A673 (cell line): ENCODE results near the gene FCRL1. TPM values are rescaled to one million over a fixed set of nuclear protein-coding genes. Genes with fewer than 3 reads are reported as not detected.

Experiments
- BruUV-seq: library from RNA; stranded (reverse); fragments of 400-500 nt; replicated peaks from 2 replicates; lab custom pipeline; 2021; lab: Mats Ljungman, UMichigan
- CTCF ChIA-PET: fragments of 300-600 bp; sonication (Branson Sonifier 250); formaldehyde crosslinking; loops from one replicate; lab custom pipeline; 2022; ENCODE audit warnings: antibody characterized with exemption; lab: Charles Lee
- POLR2A ChIA-PET: fragments of 300-600 bp; sonication (Branson Sonifier 250); formaldehyde crosslinking; loops from one replicate; lab custom pipeline; 2022; ENCODE audit warnings: antibody characterized with exemption; ENCODE audit not compliant: low non-redundant PET; lab: Charles Lee
- DNase-seq: peaks from one replicate; pipeline ENCODE4 v3.0.0-alpha.2; 2015; ENCODE audit warnings: low spot score
- H3K27ac ChIP-seq: fragments of 200-600 bp; sonication (generic); 2 replicates; pipeline ENCODE4 v1.5.1; 2016; ENCODE audit warnings: mixed run types, low read depth, mild to moderate bottlenecking, mixed read lengths, antibody characterized with exemption, low read length; ENCODE audit not compliant: poor library complexity, severe bottlenecking
- H3K27me3 ChIP-seq: fragments of 200-600 bp; sonication (generic); replicated peaks from 2 replicates; pipeline ENCODE4 v1.6.1; 2017; ENCODE audit warnings: mixed run types, low read depth, mild to moderate bottlenecking, mixed read lengths, antibody characterized with exemption, low read length; ENCODE audit not compliant: insufficient read depth, poor library complexity
- H3K36me3 ChIP-seq: fragments of 200-600 bp; sonication (generic); 2 replicates; pipeline ENCODE4 v1.6.1; 2016; ENCODE audit warnings: mixed run types, mild to moderate bottlenecking, mixed read lengths, antibody characterized with exemption, low read length; ENCODE audit not compliant: insufficient read depth, poor library complexity, severe bottlenecking
- H3K4me1 ChIP-seq: fragments of 200-600 bp; sonication (generic); 2 replicates; pipeline ENCODE4 v1.6.1; 2017; ENCODE audit warnings: mixed run types, mild to moderate bottlenecking, mixed read lengths, antibody characterized with exemption, low read length; ENCODE audit not compliant: insufficient read depth, poor library complexity, severe bottlenecking
- H3K4me3 ChIP-seq: fragments of 200-600 bp; sonication (generic); 2 replicates; pipeline ENCODE4 v1.5.1; 2016; ENCODE audit warnings: low read depth, mixed run types, mild to moderate bottlenecking, mixed read lengths, low read length; ENCODE audit not compliant: poor library complexity, severe bottlenecking
- H3K9me3 ChIP-seq: fragments of 200-600 bp; sonication (generic); 2 replicates; pipeline ENCODE4 v1.6.1; 2016; ENCODE audit warnings: mixed run types, low read depth, mild to moderate bottlenecking, mixed read lengths, antibody characterized with exemption, low read length; ENCODE audit not compliant: poor library complexity, severe bottlenecking
- CTCF ChIP-seq: fragments of 300-800, 200-600 bp; sonication (generic); conservative IDR thresholded peaks from 2 replicates; pipeline ENCODE4 v1.5.1; 2017; ENCODE audit warnings: low read depth, mild to moderate bottlenecking, antibody characterized with exemption, low read length, moderate library complexity, mixed read lengths
- EZH2 ChIP-seq: fragments of 200-600 bp; sonication (generic); IDR thresholded peaks from 2 replicates; pipeline ENCODE4 v1.6.1; 2017; ENCODE audit warnings: borderline replicate concordance, low read depth, mild to moderate bottlenecking, mixed read lengths, antibody characterized with exemption, low read length; ENCODE audit not compliant: poor library complexity, severe bottlenecking
- intact Hi-C: fragments of 100-400 bp; cut with micrococcal nuclease; formaldehyde crosslinking; loops from one replicate; pipeline ENCODE4 v1.10.0; 2022; ENCODE audit not compliant: unreplicated experiment
- total RNA-seq: library from RNA; stranded (reverse); gene quantifications from 2 replicates; pipeline ENCODE4 v1.2.3, GENCODE V29; 2021

The FCRL1 gene
- total RNA-seq, 1 experiment from 2014 or later = not detected

GRCh38 chr1:157751283-157751682, 68.6 kb downstream of the FCRL1 start:
- no peak for DNase-seq
- Histone ChIP-seq H3K4me3 (no peak overlapping the region), H3K27me3 (no peaks in the 10 kb centered on the region), H3K27ac (no peak overlapping the region), H3K4me1 (no peaks in the 10 kb centered on the region), H3K9me3 (no peaks in the 10 kb centered on the region), H3K36me3 (no peaks in the 10 kb centered on the region)
- BruUV-seq = no TSS peak
- POLR2A ChIA-PET = no interaction called here
- no peak for TF ChIP-seq EZH2
- TF ChIP-seq CTCF = 0 out of 2 replicates have a peak, but pooled peaks have one; percentile 22
- intact Hi-C loops = no loop called here
- CTCF ChIA-PET = no interaction called here

- no peak for TF ChIP-seq CTCF
- BruUV-seq = no TSS peak
- intact Hi-C loops = no loop called here
- POLR2A ChIA-PET = no interaction called here
- no peaks in the 10 kb centered on the region for H3K4me1 ChIP-seq
- no peaks in the 10 kb centered on the region for H3K36me3 ChIP-seq
- no peak for DNase-seq
- H3K27me3 ChIP-seq = peaks cover 7% of the 10 kb centered on the region
- no peak overlapping the region for H3K27ac ChIP-seq
- CTCF ChIA-PET = no interaction called here
- no peak overlapping the region for H3K4me3 ChIP-seq
- H3K9me3 ChIP-seq = no peaks in the 10 kb centered on the region
Observed at GRCh38 chr1:157748262-157748817, 71.6 kb downstream of the FCRL1 start.

Other genes with a start within 250 kb of the FCRL1 start
- gene FCRL4, start 222.0 kb downstream of the FCRL1 start, total RNA-seq = not detected in 2 replicates
- gene FCRL3, start 119.4 kb downstream of the FCRL1 start, total RNA-seq = not detected in 2 replicates
- not detected in 2 replicates for gene FCRL2, start 43.0 kb downstream of the FCRL1 start, total RNA-seq
- not detected in 2 replicates for gene CD5L, start 21.7 kb upstream of the FCRL1 start, total RNA-seq
- gene KIRREL1, start 173.5 kb upstream of the FCRL1 start, total RNA-seq = 187 and 211 TPM in 2 replicates